ENCODE data around the gene SRP72. TPM values are rescaled to one million over a fixed set of nuclear protein-coding genes. Genes with fewer than 3 reads are reported as not detected.

Gene SRP72
- 122 TPM for polyA plus RNA-seq (2013)

GRCh38 chr4:56467284-56468096 lies at the start of gene SRP72:
SRP72 (plus strand) TSS chr4:56467617; CDS start chr4:56467636, 19 bp downstream.
- peak; percentile 90 to 97 (median 95) for DNase-seq
- ChIA-PET POLR2A (interaction anchor here (1.1 to 1.2 kb wide), 2 partner anchors 9 to 32 kb away, joined by 3 to 4 read pairs; partner anchors contain the start of genes PAICS and PPAT), CTCF (interaction anchor here (0.6 to 0.9 kb wide), 3 partner anchors 8 to 379 kb away, joined by 3 read pairs; no protein-coding TSS in a partner anchor)
- H3K4me3 ChIP-seq (ENCODE audit: control insufficient read depth in 1 of 7, extremely low read depth in 1 of 7, insufficient read depth in 4 of 7, low read depth in 2 of 7, low read length in 6 of 7) = peak within 1 kb of the TSS; percentile 83 to 99 (median 97)
- peak within 1 kb of the TSS; percentile 90 to 94 for H3K27ac ChIP-seq (ENCODE audit: insufficient read depth in 1 of 2, low read depth in 1 of 2, low read length in 2 of 2, poor library complexity in 1 of 2, severe bottlenecking in 2 of 2)
- WGBS (ENCODE audit: insufficient coverage) = under 1% methylated on average over 50 of the region's 62 CpGs
- no peaks in the 10 kb centered on the region for H3K9me3 ChIP-seq (ENCODE audit: control extremely low read depth in 1 of 5, control insufficient read depth in 4 of 5, insufficient read depth in 2 of 5, low read depth in 1 of 5, low read length in 4 of 5)
- no peaks in the 10 kb centered on the region for H3K27me3 ChIP-seq (replicated peaks in 2 of 5; ENCODE audit: control insufficient read depth in 4 of 5, insufficient read depth in 5 of 5, low read length in 4 of 5)
- H3K4me1 ChIP-seq (ENCODE audit: control extremely low read depth in 1 of 4, control insufficient read depth in 4 of 4, insufficient read depth in 4 of 4, low read length in 3 of 4) = peaks cover 17 to 43% (median 36%) of the 10 kb centered on the region in 4 experiments
- H3K36me3 ChIP-seq (ENCODE audit: control insufficient read depth in 4 of 4, insufficient read depth in 4 of 4, low read length in 3 of 4) = peaks cover 6 to 24% (median 15%) of the 10 kb centered on the region in 4 experiments

DNA sequence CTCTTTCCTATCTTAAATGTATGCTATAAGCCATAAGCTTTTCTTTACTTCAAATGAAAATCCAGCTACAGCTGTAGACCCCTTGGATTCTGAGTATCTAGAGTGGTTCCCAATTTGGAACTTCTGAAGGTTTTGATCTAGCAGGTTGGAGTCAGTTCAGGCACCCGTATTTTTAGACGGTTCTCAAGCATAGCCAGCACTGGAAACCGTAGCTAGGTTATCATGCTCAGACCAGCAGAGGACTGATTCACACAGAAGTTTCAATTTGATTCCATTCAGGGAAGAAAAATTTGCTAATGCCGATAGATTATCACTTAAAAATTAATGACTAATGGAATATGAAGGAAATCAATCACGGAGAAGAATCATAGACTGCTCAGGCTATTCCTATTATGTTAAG lies 43.2 kb upstream of the SRP72 start:
- POLR2A ChIA-PET = no interaction called here
- no peak for DNase-seq
- Histone ChIP-seq H3K36me3 (ENCODE audit: control insufficient read depth in 4 of 4, insufficient read depth in 4 of 4, low read length in 3 of 4) (peaks cover 0 to 3% (median 2%) of the 10 kb centered on the region in 4 experiments), H3K4me3 (ENCODE audit: control insufficient read depth in 1 of 7, extremely low read depth in 1 of 7, insufficient read depth in 4 of 7, low read depth in 2 of 7, low read length in 6 of 7) (no peak overlapping the region), H3K4me1 (ENCODE audit: control extremely low read depth in 1 of 4, control insufficient read depth in 4 of 4, insufficient read depth in 4 of 4, low read length in 3 of 4) (no peaks in the 10 kb centered on the region), H3K27ac (ENCODE audit: insufficient read depth in 1 of 2, low read depth in 1 of 2, low read length in 2 of 2, poor library complexity in 1 of 2, severe bottlenecking in 2 of 2) (no peak overlapping the region), H3K27me3 (replicated peaks in 2 of 5; ENCODE audit: control insufficient read depth in 4 of 5, insufficient read depth in 5 of 5, low read length in 4 of 5) (no peaks in the 10 kb centered on the region), H3K9me3 (ENCODE audit: control extremely low read depth in 1 of 5, control insufficient read depth in 4 of 5, insufficient read depth in 2 of 5, low read depth in 1 of 5, low read length in 4 of 5) (no peaks in the 10 kb centered on the region)
- 94% methylated on average over 2 of the region's 5 CpGs for WGBS (ENCODE audit: insufficient coverage)
- CTCF ChIA-PET = interaction anchor here (0.7 to 5.5 kb wide), 10 partner anchors 10 to 483 kb away, joined by 3 to 63 read pairs (median 6); partner anchors contain the start of genes AASDH, PAICS, PPAT and REST

DNA sequence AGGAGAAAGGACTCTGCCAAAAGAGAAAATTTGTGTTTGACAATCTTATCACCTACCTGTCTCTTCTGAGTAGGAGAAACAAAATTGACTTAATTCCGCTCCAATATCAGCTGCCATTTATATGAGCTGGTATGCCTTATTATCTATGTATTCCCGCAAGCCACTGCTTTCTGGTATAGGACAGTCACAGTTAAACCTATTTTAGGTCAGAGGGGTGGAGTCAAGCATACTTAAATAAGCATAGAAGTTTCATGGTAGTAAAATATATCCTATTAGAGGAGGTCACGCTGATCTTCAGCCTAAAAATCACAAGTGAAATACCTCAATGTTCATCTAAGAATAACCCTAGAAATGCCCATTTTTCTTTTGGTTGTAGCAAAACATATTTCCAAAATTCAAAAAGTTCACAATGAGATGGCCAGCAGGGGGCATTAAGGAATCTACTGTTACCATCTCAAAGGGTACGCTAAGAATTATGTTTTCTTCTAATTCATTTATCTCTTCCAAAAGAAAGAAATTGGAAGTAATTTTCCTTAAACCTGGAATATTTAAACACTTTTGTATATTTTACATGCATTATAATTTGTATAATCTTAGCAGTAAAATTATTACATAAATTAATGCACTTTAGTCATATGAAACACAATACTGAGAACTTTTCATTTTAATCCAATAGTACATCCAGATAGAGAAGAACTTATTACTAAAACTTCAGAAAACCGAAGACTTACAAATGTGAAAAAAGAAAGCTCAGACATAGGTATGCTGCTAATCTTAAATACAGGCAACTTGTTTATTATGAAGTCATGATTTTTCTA lies 42.5 kb upstream of the SRP72 start:
- Histone ChIP-seq H3K36me3 (ENCODE audit: control insufficient read depth in 4 of 4, insufficient read depth in 4 of 4, low read length in 3 of 4) (peaks cover 0 to 3% (median 2%) of the 10 kb centered on the region in 4 experiments), H3K9me3 (ENCODE audit: control extremely low read depth in 1 of 5, control insufficient read depth in 4 of 5, insufficient read depth in 2 of 5, low read depth in 1 of 5, low read length in 4 of 5) (no peaks in the 10 kb centered on the region), H3K27me3 (replicated peaks in 2 of 5; ENCODE audit: control insufficient read depth in 4 of 5, insufficient read depth in 5 of 5, low read length in 4 of 5) (no peaks in the 10 kb centered on the region), H3K27ac (ENCODE audit: insufficient read depth in 1 of 2, low read depth in 1 of 2, low read length in 2 of 2, poor library complexity in 1 of 2, severe bottlenecking in 2 of 2) (no peak overlapping the region), H3K4me3 (ENCODE audit: control insufficient read depth in 1 of 7, extremely low read depth in 1 of 7, insufficient read depth in 4 of 7, low read depth in 2 of 7, low read length in 6 of 7) (no peak overlapping the region), H3K4me1 (ENCODE audit: control extremely low read depth in 1 of 4, control insufficient read depth in 4 of 4, insufficient read depth in 4 of 4, low read length in 3 of 4) (no peaks in the 10 kb centered on the region)
- CTCF ChIA-PET = interaction anchor here (0.7 to 5.5 kb wide), 16 partner anchors 10 to 416 kb away, joined by 3 to 63 read pairs (median 4); partner anchors contain the start of genes PAICS and PPAT
- peak; percentile 50 to 71 (median 65) for DNase-seq
- POLR2A ChIA-PET = no interaction called here
- WGBS (ENCODE audit: insufficient coverage) = 100% methylated on average over 1 of the region's 5 CpGs

DNA sequence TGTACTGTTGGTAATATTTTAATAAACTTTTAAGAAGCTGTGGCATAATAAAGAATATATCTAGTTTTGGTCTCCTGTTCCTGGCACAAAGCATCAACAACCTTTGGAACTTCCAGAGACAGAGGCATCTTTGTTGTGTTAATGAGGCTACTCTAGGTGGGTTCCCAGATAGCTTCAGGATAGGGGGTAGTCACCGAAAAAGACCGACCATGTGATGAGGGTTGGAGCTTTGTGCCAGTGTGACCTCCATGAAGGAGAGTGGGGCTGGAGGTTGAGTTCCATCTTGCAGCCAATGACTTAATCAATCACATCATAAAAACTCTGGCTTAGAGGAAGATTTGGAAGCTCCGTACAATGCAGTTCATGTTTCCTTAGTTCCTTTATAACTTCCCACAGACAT lies 41.9 kb upstream of the SRP72 start:
- Histone ChIP-seq H3K4me1 (ENCODE audit: control extremely low read depth in 1 of 4, control insufficient read depth in 4 of 4, insufficient read depth in 4 of 4, low read length in 3 of 4) (no peaks in the 10 kb centered on the region), H3K4me3 (ENCODE audit: control insufficient read depth in 1 of 7, extremely low read depth in 1 of 7, insufficient read depth in 4 of 7, low read depth in 2 of 7, low read length in 6 of 7) (no peak overlapping the region), H3K27ac (ENCODE audit: insufficient read depth in 1 of 2, low read depth in 1 of 2, low read length in 2 of 2, poor library complexity in 1 of 2, severe bottlenecking in 2 of 2) (no peak overlapping the region), H3K27me3 (replicated peaks in 2 of 5; ENCODE audit: control insufficient read depth in 4 of 5, insufficient read depth in 5 of 5, low read length in 4 of 5) (no peaks in the 10 kb centered on the region), H3K9me3 (ENCODE audit: control extremely low read depth in 1 of 5, control insufficient read depth in 4 of 5, insufficient read depth in 2 of 5, low read depth in 1 of 5, low read length in 4 of 5) (no peaks in the 10 kb centered on the region), H3K36me3 (ENCODE audit: control insufficient read depth in 4 of 4, insufficient read depth in 4 of 4, low read length in 3 of 4) (peaks cover 0 to 3% (median 2%) of the 10 kb centered on the region in 4 experiments)
- WGBS (ENCODE audit: insufficient coverage) = no CpG with 5 or more reads among the region's 3 CpGs
- ChIA-PET POLR2A (no interaction called here), CTCF (interaction anchor here (0.7 to 5.5 kb wide), 10 partner anchors 9 to 411 kb away, joined by 3 to 63 read pairs (median 4); partner anchors contain the start of genes PAICS and PPAT)
- no peak for DNase-seq

GRCh38 chr4:56426273-56426672 lies 41.1 kb upstream of the SRP72 start:
- WGBS (ENCODE audit: insufficient coverage) = 100% methylated on average over 3 of the region's 6 CpGs
- Histone ChIP-seq H3K36me3 (ENCODE audit: control insufficient read depth in 4 of 4, insufficient read depth in 4 of 4, low read length in 3 of 4) (peaks cover 0 to 3% (median 2%) of the 10 kb centered on the region in 4 experiments), H3K4me3 (ENCODE audit: control insufficient read depth in 1 of 7, extremely low read depth in 1 of 7, insufficient read depth in 4 of 7, low read depth in 2 of 7, low read length in 6 of 7) (no peak overlapping the region), H3K27ac (ENCODE audit: insufficient read depth in 1 of 2, low read depth in 1 of 2, low read length in 2 of 2, poor library complexity in 1 of 2, severe bottlenecking in 2 of 2) (no peak overlapping the region), H3K4me1 (ENCODE audit: control extremely low read depth in 1 of 4, control insufficient read depth in 4 of 4, insufficient read depth in 4 of 4, low read length in 3 of 4) (no peaks in the 10 kb centered on the region), H3K9me3 (ENCODE audit: control extremely low read depth in 1 of 5, control insufficient read depth in 4 of 5, insufficient read depth in 2 of 5, low read depth in 1 of 5, low read length in 4 of 5) (no peaks in the 10 kb centered on the region), H3K27me3 (replicated peaks in 2 of 5; ENCODE audit: control insufficient read depth in 4 of 5, insufficient read depth in 5 of 5, low read length in 4 of 5) (no peaks in the 10 kb centered on the region)
- POLR2A ChIA-PET = no interaction called here
- DNase-seq = no peak
- CTCF ChIA-PET = interaction anchor here (1.1 to 5.5 kb wide), 4 partner anchors 8 to 410 kb away, joined by 4 to 63 read pairs (median 8); partner anchors contain the start of genes PAICS and PPAT

DNA sequence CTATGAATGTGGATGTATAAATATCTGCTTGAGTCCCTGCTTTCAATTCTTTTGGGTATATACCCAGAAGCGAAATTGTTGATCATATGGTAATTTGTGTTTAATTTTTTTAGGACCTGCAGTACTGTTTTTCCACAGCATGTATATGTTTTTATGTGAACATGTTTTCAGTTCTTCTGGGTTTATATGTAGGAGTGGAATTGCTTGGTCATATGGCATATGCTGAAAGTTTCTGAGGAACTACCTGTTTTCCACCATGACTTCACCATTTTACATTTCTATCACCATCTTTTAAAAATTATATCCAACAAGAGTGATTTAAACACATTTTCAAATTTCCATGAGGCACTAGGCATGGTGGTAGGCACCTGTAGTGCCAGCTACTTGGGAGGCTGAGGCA lies 40.2 kb upstream of the SRP72 start:
- CTCF ChIA-PET = no interaction called here
- Histone ChIP-seq H3K9me3 (ENCODE audit: control extremely low read depth in 1 of 5, control insufficient read depth in 4 of 5, insufficient read depth in 2 of 5, low read depth in 1 of 5, low read length in 4 of 5) (no peaks in the 10 kb centered on the region), H3K4me3 (ENCODE audit: control insufficient read depth in 1 of 7, extremely low read depth in 1 of 7, insufficient read depth in 4 of 7, low read depth in 2 of 7, low read length in 6 of 7) (no peak overlapping the region), H3K4me1 (ENCODE audit: control extremely low read depth in 1 of 4, control insufficient read depth in 4 of 4, insufficient read depth in 4 of 4, low read length in 3 of 4) (peaks cover 0 to 5% (median 2%) of the 10 kb centered on the region in 4 experiments), H3K27ac (ENCODE audit: insufficient read depth in 1 of 2, low read depth in 1 of 2, low read length in 2 of 2, poor library complexity in 1 of 2, severe bottlenecking in 2 of 2) (no peak overlapping the region), H3K27me3 (replicated peaks in 2 of 5; ENCODE audit: control insufficient read depth in 4 of 5, insufficient read depth in 5 of 5, low read length in 4 of 5) (no peaks in the 10 kb centered on the region), H3K36me3 (ENCODE audit: control insufficient read depth in 4 of 4, insufficient read depth in 4 of 4, low read length in 3 of 4) (peaks cover 0 to 3% (median 1%) of the 10 kb centered on the region in 4 experiments)
- WGBS (ENCODE audit: insufficient coverage) = no CpG with 5 or more reads among the region's 1 CpG
- peak in 2 of 3 donors; percentile 39 to 58 for DNase-seq
- POLR2A ChIA-PET = no interaction called here

Data from common myeloid progenitor, CD34-positive (primary cell).